Tibial nerve (tissue), 3 donors: ENCODE measurements around the gene ACHE.

Source experiments
- CTCF ChIP-seq, 5 experiments: fragments of 200-600 bp in 3 of 5; fragments of 450-650 bp in 2 of 5; sonication (generic) in 3 of 5; IDR thresholded peaks; one replicate each; pipeline ENCODE4 v1.5.1; 2016 to 2019; ENCODE audit warnings: antibody characterized with exemption in 5 of 5, mild to moderate bottlenecking in 3 of 5, moderate library complexity in 2 of 5
- POLR2A ChIP-seq, 2 donors: fragments of 450-650 bp; IDR thresholded peaks; one replicate each; pipeline ENCODE4 v1.6.1; 2017; ENCODE audit warnings: antibody characterized with exemption in 2 of 2, mild to moderate bottlenecking in 2 of 2, moderate library complexity in 2 of 2

- TF ChIP-seq POLR2A (IDR thresholded peaks at IDR 0.05) = no peak
- no peak for TF ChIP-seq CTCF (IDR thresholded peaks at IDR 0.05)
Observed at GRCh38 chr7:100880645-100881044, 15.0 kb downstream of the ACHE start.
